ENCODE results near the gene CDK2. TPM values are rescaled to one million over a fixed set of nuclear protein-coding genes. Genes with fewer than 3 reads are reported as not detected.

CDK2 gene
- polyA plus RNA-seq, 2 of the 4 experiments (the other 2 are of a cell fraction): 51.0 to 53.8 TPM

- ChIA-PET CTCF (interaction anchor here (1.0 to 1.5 kb wide), 2 partner anchors 31 to 103 kb away, joined by 3 read pairs; no protein-coding TSS in a partner anchor), POLR2A (no interaction called here)
- no peak overlapping the region for H3K27ac ChIP-seq
- no peaks in the 10 kb centered on the region for H3K9me3 ChIP-seq
- TF ChIP-seq ESRRA (IDR thresholded peaks at IDR 0.05; ENCODE audit: borderline replicate concordance, low read length) (no peak), MAZ (IDR thresholded peaks at IDR 0.05; ENCODE audit: borderline replicate concordance, low read depth, low read length) (no peak), RARB (CRISPR knock-in tag; IDR thresholded peaks at IDR 0.05) (no peak), KDM1A (IDR thresholded peaks at IDR 0.05; ENCODE audit: low read depth) (no peak), E2F6 (IDR thresholded peaks at IDR 0.05; ENCODE audit: borderline replicate concordance, low read depth) (no peak), CHD4 (IDR thresholded peaks at IDR 0.05; ENCODE audit: borderline replicate concordance) (no peak), RCOR1 (IDR thresholded peaks at IDR 0.05; ENCODE audit: low read depth, low read length) (no peak), MYC (IDR thresholded peaks at IDR 0.05; ENCODE audit: borderline replicate concordance, low read length) (no peak), JUN (IDR thresholded peaks at IDR 0.05) (no peak), HOXB13 (CRISPR knock-in tag; IDR thresholded peaks at IDR 0.05; ENCODE audit: low read depth) (no peak), FOSB (CRISPR knock-in tag; IDR thresholded peaks at IDR 0.05) (no peak), PHF8 (IDR thresholded peaks at IDR 0.05; ENCODE audit: borderline replicate concordance, low read depth) (no peak), CBX8 (IDR thresholded peaks at IDR 0.05) (no peak), EHF (CRISPR knock-in tag; IDR thresholded peaks at IDR 0.05) (no peak), CBX2 (IDR thresholded peaks at IDR 0.05; ENCODE audit: borderline replicate concordance, low read depth) (no peak), CEBPB (IDR thresholded peaks at IDR 0.05) (no peak), RNF2 (IDR thresholded peaks at IDR 0.05; ENCODE audit: borderline replicate concordance, low read depth) (no peak), TFCP2L1 (CRISPR knock-in tag; IDR thresholded peaks at IDR 0.05) (no peak), USF2 (IDR thresholded peaks at IDR 0.05) (no peak)
- H3K4me2 ChIP-seq: no peak overlapping the region
- DNase-seq (ENCODE audit: low read depth in 1 of 2, low spot score in 1 of 2): no peak
- peaks cover 37% of the 10 kb centered on the region; the same call in 2 of the 3 replicates for H3K4me1 ChIP-seq
- no peak for ATAC-seq
- no peak overlapping the region for H3K4me3 ChIP-seq
- no peak for FAIRE-seq
- 94% methylated on average over 7 of the region's 7 CpGs for WGBS (ENCODE audit: missing lambda C conversion rate)
Observed at GRCh38 chr12:55970775-55971174, 4.1 kb downstream of the CDK2 start.

- no peak overlapping the region for H3K27ac ChIP-seq
- WGBS (ENCODE audit: missing lambda C conversion rate): 48% methylated on average over 3 of the region's 3 CpGs
- no peak overlapping the region for H3K4me3 ChIP-seq
- POLR2A ChIA-PET: no interaction called here
- ATAC-seq (no peak), DNase-seq (ENCODE audit: low read depth in 1 of 2, low spot score in 1 of 2) (peak in 1 of 2 experiments; percentile 39), FAIRE-seq (no peak)
- CTCF ChIA-PET: interaction anchor here (2.9 kb wide), 1 partner anchor 16 kb away, joined by 12 read pairs; no protein-coding TSS in a partner anchor
- TF ChIP-seq CTCF (IDR thresholded peaks at IDR 0.05) (no peak), ZNF302 (CRISPR knock-in tag; IDR thresholded peaks at IDR 0.05) (no peak), FOSL2 (IDR thresholded peaks at IDR 0.05) (no peak), FOSL2 (CRISPR knock-in tag; IDR thresholded peaks at IDR 0.05) (no peak), CHD4 (IDR thresholded peaks at IDR 0.05; ENCODE audit: borderline replicate concordance) (no peak), BCL3 (IDR thresholded peaks at IDR 0.05) (no peak), BHLHE40 (IDR thresholded peaks at IDR 0.05; ENCODE audit: low read depth, low read length) (no peak), MAZ (IDR thresholded peaks at IDR 0.05; ENCODE audit: borderline replicate concordance, low read depth, low read length) (no peak), HDAC2 (IDR thresholded peaks at IDR 0.05) (no peak), MYC (IDR thresholded peaks at IDR 0.05; ENCODE audit: borderline replicate concordance, low read length) (no peak), PHF8 (IDR thresholded peaks at IDR 0.05; ENCODE audit: borderline replicate concordance, low read depth) (no peak), CHD2 (IDR thresholded peaks at IDR 0.05; ENCODE audit: low read length, partially characterized antibody) (no peak), GATA3 (IDR thresholded peaks at IDR 0.05; ENCODE audit: borderline replicate concordance) (no peak), NR3C1 (IDR thresholded peaks at IDR 0.05) (no peak), RARB (CRISPR knock-in tag; IDR thresholded peaks at IDR 0.05) (no peak), HES2 (IDR thresholded peaks at IDR 0.05) (no peak), EHMT2 (IDR thresholded peaks at IDR 0.05; ENCODE audit: low read depth) (no peak), FOSB (CRISPR knock-in tag; IDR thresholded peaks at IDR 0.05) (no peak)
- peaks cover 32% of the 10 kb centered on the region; the same call in 2 of the 3 replicates for H3K4me1 ChIP-seq
- peak overlapping the region; percentile 88; the same call in 2 of the 3 replicates for H3K4me2 ChIP-seq
- H3K9me3 ChIP-seq: no peaks in the 10 kb centered on the region
Observed at GRCh38 chr12:55972042-55972441, 5.4 kb downstream of the CDK2 start.

All from A549 (cell line).